Measurements from ENCODE around the gene BDKRB2. TPM values are rescaled to one million over a fixed set of nuclear protein-coding genes. Genes with fewer than 3 reads are reported as not detected.

The BDKRB2 gene
- total RNA-seq (under 1 TPM; 0.11 to 0.56 (median 0.39) TPM), polyA plus RNA-seq (under 1 TPM; 0.21 to 0.49 (median 0.35) TPM)
- long read RNA-seq, donor 1 = 0 reads
- long read RNA-seq, donor 2 = 0 reads

GRCh38 chr14:96204151-96205058 lies at the start of gene BDKRB2:
Gene BDKRB2, plus strand, starts transcription at chr14:96204839. Its CDS starts 32,269 bp downstream, at chr14:96237108.
- Histone ChIP-seq H3K4me1 (no peaks in the 10 kb centered on the region), H3K9me3 (no peaks in the 10 kb centered on the region), H3K4me3 (peak within 1 kb of the TSS; percentile 47), H3K36me3 (ENCODE audit: insufficient read depth in 1 of 2, low read depth in 1 of 2) (no peaks in the 10 kb centered on the region), H3K27me3 (ENCODE audit: insufficient read depth in 3 of 3, low read length in 2 of 3) (peaks cover 0 to 24% (median 10%) of the 10 kb centered on the region in 3 donors), H3K27ac (peak within 1 kb of the TSS; percentile 3)
- TF ChIP-seq CTCF (IDR thresholded peaks at IDR 0.05) = no peak
- DNase-seq = peak; percentile 70 to 71
- ATAC-seq = peak; percentile 71 to 91 (median 88)
- 7 to 10% (median 8%) methylated on average over 41 of the region's 41 CpGs for WGBS, 3 donors
- intact Hi-C loops (cut with DNase I) = no loop called here

- Histone ChIP-seq H3K9me3 (no peaks in the 10 kb centered on the region), H3K27me3 (ENCODE audit: insufficient read depth in 3 of 3, low read length in 2 of 3) (peaks cover 0 to 4% (median 2%) of the 10 kb centered on the region in 3 donors), H3K27ac (no peak overlapping the region), H3K36me3 (ENCODE audit: insufficient read depth in 1 of 2, low read depth in 1 of 2) (no peaks in the 10 kb centered on the region), H3K4me1 (no peaks in the 10 kb centered on the region), H3K4me3 (no peak overlapping the region)
- no peak for ATAC-seq
- no peak for TF ChIP-seq CTCF (IDR thresholded peaks at IDR 0.05)
- 97 to 100% (median 99%) methylated on average over 2 of the region's 2 CpGs for WGBS, 3 donors
- no peak for DNase-seq
- intact Hi-C loops (cut with DNase I) = no loop called here
Observed at GRCh38 chr14:96154900-96155299, 49.7 kb upstream of the BDKRB2 start.

- no peak for TF ChIP-seq CTCF (IDR thresholded peaks at IDR 0.05)
- no peaks in the 10 kb centered on the region for H3K9me3 ChIP-seq
- intact Hi-C loops (cut with DNase I) = no loop called here
- no peak overlapping the region for H3K4me3 ChIP-seq
- H3K27ac ChIP-seq = no peak overlapping the region
- H3K4me1 ChIP-seq = no peaks in the 10 kb centered on the region
- DNase-seq (no peak), ATAC-seq (no peak)
- H3K27me3 ChIP-seq (ENCODE audit: insufficient read depth in 3 of 3, low read length in 2 of 3) = peaks cover 0 to 2% (median 0%) of the 10 kb centered on the region in 3 donors
- H3K36me3 ChIP-seq (ENCODE audit: insufficient read depth in 1 of 2, low read depth in 1 of 2) = no peaks in the 10 kb centered on the region
- WGBS, 3 donors = 51 to 60% (median 57%) methylated on average over 7 of the region's 7 CpGs
Observed at GRCh38 chr14:96156804-96157760, 47.6 kb upstream of the BDKRB2 start.

GRCh38 chr14:96158735-96159134 lies 45.9 kb upstream of the BDKRB2 start:
- no peak for TF ChIP-seq CTCF (IDR thresholded peaks at IDR 0.05)
- no peak for DNase-seq
- Histone ChIP-seq H3K4me3 (no peak overlapping the region), H3K9me3 (no peaks in the 10 kb centered on the region), H3K27me3 (ENCODE audit: insufficient read depth in 3 of 3, low read length in 2 of 3) (peaks cover 0 to 2% (median 0%) of the 10 kb centered on the region in 3 donors), H3K27ac (no peak overlapping the region), H3K36me3 (ENCODE audit: insufficient read depth in 1 of 2, low read depth in 1 of 2) (no peaks in the 10 kb centered on the region), H3K4me1 (no peaks in the 10 kb centered on the region)
- intact Hi-C loops (cut with DNase I) = no loop called here
- 90 to 92% (median 90%) methylated on average over 7 of the region's 7 CpGs for WGBS, 3 donors
- ATAC-seq = no peak
